Brain microvascular endothelial cell (primary cell): ENCODE data around the gene ST3GAL3.
"Not testable (repeated sequence)": the region's sequence is repeated elsewhere in the genome, so short reads cannot be mapped to it uniquely, and the experiment has no call there.

Experiments
- DNase-seq: peaks from one replicate; pipeline ENCODE4 v3.0.0-alpha.2; 2020
- H3K27ac ChIP-seq: fragments of 250-450 bp; sonication (Bioruptor Pico); 2 replicates; pipeline ENCODE4 v1.5.1; 2020; ENCODE audit warnings: mild to moderate bottlenecking, moderate library complexity
- H3K27me3 ChIP-seq: fragments of 250-450 bp; sonication (Bioruptor Pico); replicated peaks from 2 replicates; pipeline ENCODE4 v1.5.1; 2020; ENCODE audit warnings: mild to moderate bottlenecking
- H3K36me3 ChIP-seq: fragments of 250-450 bp; sonication (Bioruptor Pico); replicated peaks from 2 replicates; pipeline ENCODE4 v1.5.1; 2020; ENCODE audit warnings: mild to moderate bottlenecking
- H3K4me3 ChIP-seq: 2 replicates; pipeline ENCODE4 v1.5.1; 2011; ENCODE audit warnings: low read depth, mild to moderate bottlenecking, control low read depth, low read length, moderate library complexity
- in situ Hi-C: cut with HindIII; loops from 2 replicates; pipeline ENCODE4 v1.10.0; 2017; ENCODE audit warnings: low sequenced_read_pairs, low pct_ligation_motif_present
- TF ChIP-seq, protein P1 (sequence below): IDR thresholded peaks from 2 replicates; pipeline ENCODE4 v1.5.1; 2011; ENCODE audit warnings: low read depth, mild to moderate bottlenecking, moderate library complexity, low read length, control low read depth, inconsistent platforms; ENCODE audit errors: missing control alignments

ST3GAL3 gene

DNA sequence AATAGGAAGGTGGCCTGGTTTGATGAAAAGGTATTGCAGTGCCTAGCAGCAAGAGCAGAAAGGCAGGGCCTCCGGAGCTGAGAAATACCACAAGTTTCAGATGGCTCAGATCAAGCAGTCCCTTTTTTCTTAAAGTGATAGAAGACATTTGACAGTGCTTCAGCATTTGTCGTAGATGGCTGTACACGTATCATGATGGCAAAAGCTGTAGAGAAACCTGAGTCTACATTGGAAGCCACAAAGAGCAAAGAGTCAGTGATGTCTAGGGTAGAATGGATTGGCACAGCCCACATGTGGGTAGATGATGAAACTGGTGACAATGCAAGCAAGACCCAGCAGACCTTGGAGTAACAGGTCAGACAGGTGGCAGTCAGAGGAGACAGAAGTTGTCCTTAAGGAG lies 124.9 kb downstream of the ST3GAL3 start:
- H3K27ac ChIP-seq = no peak overlapping the region
- DNase-seq = no peak

DNA sequence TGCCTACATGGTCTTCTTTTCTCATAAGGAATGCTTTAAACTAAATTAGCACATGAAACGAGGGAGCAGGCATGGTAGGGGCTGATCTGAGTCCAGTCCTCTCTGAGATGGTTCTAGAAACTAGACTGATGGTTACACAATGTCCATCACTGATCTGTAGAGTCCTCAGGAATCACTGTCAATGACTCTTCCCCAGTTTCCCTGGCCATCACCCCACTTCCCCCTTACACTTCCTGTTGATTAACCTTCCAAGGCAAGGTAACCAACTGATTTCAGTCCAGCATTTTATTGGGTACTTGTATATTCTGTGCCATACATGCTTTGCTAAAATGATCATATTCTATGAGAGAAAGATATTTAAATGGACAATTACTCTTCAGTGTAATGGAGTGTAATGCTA lies 125.7 kb downstream of the ST3GAL3 start:
- in situ Hi-C loops = no loop called here
- no peak overlapping the region for H3K27ac ChIP-seq
- no peak overlapping the region for H3K4me3 ChIP-seq
- H3K27me3 ChIP-seq = no peaks in the 10 kb centered on the region
- no peak for DNase-seq
- H3K36me3 ChIP-seq = no peaks in the 10 kb centered on the region
- TF ChIP-seq, protein P1, sequence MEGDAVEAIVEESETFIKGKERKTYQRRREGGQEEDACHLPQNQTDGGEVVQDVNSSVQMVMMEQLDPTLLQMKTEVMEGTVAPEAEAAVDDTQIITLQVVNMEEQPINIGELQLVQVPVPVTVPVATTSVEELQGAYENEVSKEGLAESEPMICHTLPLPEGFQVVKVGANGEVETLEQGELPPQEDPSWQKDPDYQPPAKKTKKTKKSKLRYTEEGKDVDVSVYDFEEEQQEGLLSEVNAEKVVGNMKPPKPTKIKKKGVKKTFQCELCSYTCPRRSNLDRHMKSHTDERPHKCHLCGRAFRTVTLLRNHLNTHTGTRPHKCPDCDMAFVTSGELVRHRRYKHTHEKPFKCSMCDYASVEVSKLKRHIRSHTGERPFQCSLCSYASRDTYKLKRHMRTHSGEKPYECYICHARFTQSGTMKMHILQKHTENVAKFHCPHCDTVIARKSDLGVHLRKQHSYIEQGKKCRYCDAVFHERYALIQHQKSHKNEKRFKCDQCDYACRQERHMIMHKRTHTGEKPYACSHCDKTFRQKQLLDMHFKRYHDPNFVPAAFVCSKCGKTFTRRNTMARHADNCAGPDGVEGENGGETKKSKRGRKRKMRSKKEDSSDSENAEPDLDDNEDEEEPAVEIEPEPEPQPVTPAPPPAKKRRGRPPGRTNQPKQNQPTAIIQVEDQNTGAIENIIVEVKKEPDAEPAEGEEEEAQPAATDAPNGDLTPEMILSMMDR = no peak

More for the DNA sequence above, 124.9 kb downstream of the ST3GAL3 start:
- TF ChIP-seq, protein P1 = no peak
- H3K36me3 ChIP-seq = no peaks in the 10 kb centered on the region
- H3K27me3 ChIP-seq = no peaks in the 10 kb centered on the region
- in situ Hi-C loops = no loop called here
- H3K4me3 ChIP-seq = no peak overlapping the region

DNA sequence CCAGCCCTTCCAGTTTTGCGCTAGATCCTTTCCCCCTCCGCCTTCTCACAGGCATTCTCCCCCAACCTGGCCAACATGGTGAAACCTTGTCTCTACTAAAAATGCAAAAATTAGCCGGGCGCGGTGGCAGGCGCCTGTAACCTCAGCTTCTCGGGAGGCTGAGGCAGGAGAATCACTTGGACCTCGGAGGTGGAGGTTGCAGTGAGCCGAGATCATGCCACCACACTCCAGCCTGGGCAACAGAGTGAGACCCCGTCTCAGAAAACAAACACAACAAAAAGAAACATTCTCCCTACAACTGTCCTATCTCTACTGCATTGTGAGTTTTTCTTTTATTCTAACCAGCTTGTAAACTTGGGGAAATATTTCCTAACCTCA lies 126.6 kb downstream of the ST3GAL3 start:
- H3K27ac ChIP-seq = peak overlapping the region; percentile 17
- DNase-seq, H3K27me3 ChIP-seq, H3K4me3 ChIP-seq, in situ Hi-C loops, H3K36me3 ChIP-seq: not testable (repeated sequence)

DNA sequence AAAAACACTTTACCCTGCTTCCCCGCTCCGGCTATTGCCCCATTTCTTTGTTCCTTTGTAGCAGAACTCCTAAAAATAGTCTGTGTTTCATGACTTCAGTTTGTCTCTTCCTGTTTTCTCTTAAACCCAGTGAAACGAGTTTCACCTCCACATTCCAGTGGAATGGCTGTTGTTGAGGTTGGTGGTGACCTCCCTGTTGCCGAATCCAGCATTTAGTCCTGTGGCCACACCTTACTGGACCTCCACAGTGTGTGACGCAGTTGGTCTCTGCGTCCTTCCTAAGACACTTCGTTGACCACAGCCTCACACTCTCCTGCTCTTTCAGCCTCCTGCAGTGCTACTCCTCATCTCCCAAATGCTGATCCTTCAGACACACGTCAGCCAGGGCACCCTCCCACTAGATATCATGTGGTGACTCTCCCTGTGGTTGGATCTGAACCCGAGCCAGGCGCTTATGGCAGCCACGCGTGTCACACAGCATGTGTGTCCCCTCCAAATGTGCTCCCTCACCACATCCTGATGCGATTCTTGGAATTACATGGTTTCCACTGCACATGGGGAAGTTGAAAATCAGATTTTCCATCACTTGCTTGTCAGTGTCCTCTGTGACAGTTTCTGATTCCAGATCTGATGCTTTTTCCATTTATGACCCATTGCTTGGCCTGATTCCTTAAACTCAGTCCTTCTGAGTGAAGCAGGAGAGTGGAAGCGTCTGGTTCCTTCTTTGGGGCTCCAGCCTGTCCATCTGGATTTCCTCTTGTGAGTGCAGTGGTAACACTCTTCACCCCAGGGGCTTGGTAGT lies 127.1 kb downstream of the ST3GAL3 start:
- TF ChIP-seq, protein P1 = no peak
- H3K27ac ChIP-seq = peak overlapping the region; percentile 68
- in situ Hi-C loops = no loop called here
- H3K27me3 ChIP-seq = no peaks in the 10 kb centered on the region
- H3K36me3 ChIP-seq = no peaks in the 10 kb centered on the region
- peak; percentile 72 for DNase-seq
- H3K4me3 ChIP-seq = no peak overlapping the region

DNA sequence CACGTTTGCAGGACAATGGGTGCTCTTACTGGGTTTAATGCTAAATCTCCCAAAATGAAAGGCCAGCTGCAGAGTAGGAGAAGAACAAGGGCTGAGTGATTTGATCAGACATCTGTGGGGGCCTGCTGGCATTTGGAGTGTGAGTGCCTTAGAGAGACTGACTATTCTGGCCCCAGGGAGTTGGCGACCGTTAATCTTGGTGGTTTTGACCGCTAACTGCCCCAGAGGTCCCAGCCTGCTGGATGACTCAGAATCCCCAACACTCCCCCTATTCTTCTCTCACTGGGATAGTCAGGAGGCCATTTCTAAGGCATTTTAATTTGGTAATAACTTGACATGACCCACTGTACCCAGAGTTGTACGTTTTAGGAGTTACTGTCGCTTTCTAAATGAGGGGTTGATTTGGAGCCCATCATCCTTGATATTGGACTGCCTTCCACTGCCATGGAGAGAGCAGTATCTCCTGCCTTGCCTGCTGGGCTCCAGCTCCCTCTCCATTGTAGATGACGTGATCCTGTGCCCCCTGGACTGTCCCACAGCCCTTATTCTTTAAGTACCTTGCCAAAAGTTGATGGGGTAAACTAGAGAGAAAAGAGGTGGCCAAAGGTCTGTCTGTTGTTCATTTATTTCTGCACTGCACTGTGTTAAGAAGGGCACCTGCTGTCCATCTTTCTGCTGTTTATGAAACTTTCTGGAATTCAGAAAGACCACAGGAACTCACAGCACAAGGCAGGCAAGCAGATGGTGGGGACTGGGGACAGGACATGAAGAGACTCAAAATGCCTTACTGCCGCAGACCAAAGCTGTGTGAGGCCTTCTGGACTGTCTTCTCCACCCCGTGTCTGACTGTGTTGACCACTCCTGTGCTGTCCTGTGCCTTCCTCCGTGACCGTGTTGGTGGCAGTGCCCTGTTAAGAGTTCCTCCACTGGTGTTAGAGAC lies 128.0 kb downstream of the ST3GAL3 start:
- H3K27me3 ChIP-seq = no peaks in the 10 kb centered on the region
- H3K27ac ChIP-seq = peak overlapping the region; percentile 68
- TF ChIP-seq, protein P1 = no peak
- DNase-seq = peak; percentile 85
- H3K36me3 ChIP-seq = no peaks in the 10 kb centered on the region
- in situ Hi-C loops = no loop called here
- no peak overlapping the region for H3K4me3 ChIP-seq

DNA sequence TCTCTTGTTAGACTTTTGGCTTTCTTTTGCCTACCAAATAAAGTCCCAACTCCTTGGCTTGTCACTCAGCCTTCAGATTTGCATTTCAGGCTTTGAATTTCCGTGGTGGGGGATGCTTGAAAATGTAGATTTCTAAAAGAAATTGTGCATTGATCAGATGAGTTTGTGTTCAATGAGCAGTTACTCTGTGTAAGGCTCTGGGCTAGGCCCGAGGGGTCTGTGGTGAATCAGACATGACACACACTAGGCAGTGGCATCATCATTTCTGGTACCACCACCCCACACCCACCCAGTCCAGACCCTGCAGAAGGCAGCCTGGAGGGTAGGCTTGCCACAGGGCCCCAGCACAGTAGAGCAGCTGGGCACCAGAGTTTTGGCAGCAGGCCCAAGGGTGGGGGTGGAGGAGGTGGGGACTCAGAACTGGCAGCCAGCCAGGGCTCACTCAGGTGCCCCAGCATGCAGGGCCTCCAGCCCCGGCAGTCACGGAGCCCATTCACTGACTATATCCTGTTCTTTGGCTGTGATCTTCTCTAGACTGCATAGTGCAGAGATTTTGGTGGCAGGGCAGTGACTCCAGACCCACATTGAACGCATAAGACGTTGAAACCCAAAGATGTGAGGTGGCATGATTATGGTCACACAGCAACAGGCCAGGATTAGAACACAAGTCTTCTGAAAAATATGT lies 129.1 kb downstream of the ST3GAL3 start:
- Histone ChIP-seq H3K4me3 (no peak overlapping the region), H3K27ac (no peak overlapping the region)
- in situ Hi-C loops = no loop called here

More for the DNA sequence above, 129.1 kb downstream of the ST3GAL3 start:
- no peaks in the 10 kb centered on the region for H3K36me3 ChIP-seq
- DNase-seq = no peak
- TF ChIP-seq, protein P1 = no peak
- H3K27me3 ChIP-seq = no peaks in the 10 kb centered on the region
